Brain microvascular endothelial cell (primary cell): Measurements from ENCODE around the gene CD44.

Experiments used
- DNase-seq: peaks from one replicate; pipeline ENCODE4 v3.0.0-alpha.2; 2020
- H3K27ac ChIP-seq: fragments of 250-450 bp; sonication (Bioruptor Pico); 2 replicates; pipeline ENCODE4 v1.5.1; 2020; ENCODE audit warnings: mild to moderate bottlenecking, moderate library complexity
- H3K27me3 ChIP-seq: fragments of 250-450 bp; sonication (Bioruptor Pico); replicated peaks from 2 replicates; pipeline ENCODE4 v1.5.1; 2020; ENCODE audit warnings: mild to moderate bottlenecking
- H3K36me3 ChIP-seq: fragments of 250-450 bp; sonication (Bioruptor Pico); replicated peaks from 2 replicates; pipeline ENCODE4 v1.5.1; 2020; ENCODE audit warnings: mild to moderate bottlenecking
- H3K4me3 ChIP-seq: 2 replicates; pipeline ENCODE4 v1.5.1; 2011; ENCODE audit warnings: low read depth, mild to moderate bottlenecking, control low read depth, low read length, moderate library complexity
- CTCF ChIP-seq: IDR thresholded peaks from 2 replicates; pipeline ENCODE4 v1.5.1; 2011; ENCODE audit warnings: low read depth, mild to moderate bottlenecking, moderate library complexity, low read length, control low read depth, inconsistent platforms; ENCODE audit errors: missing control alignments
- in situ Hi-C: cut with HindIII; loops from 2 replicates; pipeline ENCODE4 v1.10.0; 2017; ENCODE audit warnings: low sequenced_read_pairs, low pct_ligation_motif_present

CD44 gene

DNA sequence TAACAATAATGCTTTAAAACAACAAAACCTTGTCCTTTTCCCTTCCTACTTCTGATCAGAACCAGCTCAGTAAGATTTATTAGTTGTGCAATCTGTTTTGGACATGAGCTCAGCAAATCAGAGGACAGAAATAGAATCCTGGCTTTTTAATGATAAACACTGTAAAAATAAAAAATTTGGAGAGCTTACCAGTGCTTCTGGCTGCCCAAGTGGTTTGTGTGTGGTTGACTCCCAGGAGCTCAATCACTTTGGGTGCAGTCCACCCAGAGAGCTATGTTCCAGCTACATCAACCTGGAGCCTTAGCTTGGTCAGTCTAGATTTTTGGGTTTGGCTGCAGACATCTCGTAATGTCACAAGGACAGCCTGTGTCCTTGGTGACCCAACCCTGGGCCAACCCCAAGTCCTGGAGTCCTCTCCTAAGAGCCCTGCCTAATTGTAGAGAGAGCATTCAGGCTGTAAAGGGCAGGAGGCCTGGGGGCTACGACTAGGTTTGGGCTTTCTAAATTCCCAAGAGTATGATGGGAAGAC lies 28.5 kb downstream of the CD44 start:
- Histone ChIP-seq H3K4me3 (no peak overlapping the region), H3K36me3 (no peaks in the 10 kb centered on the region)
- no peak for DNase-seq

GRCh38 chr11:35168671-35169070 lies 29.7 kb downstream of the CD44 start:
- no peaks in the 10 kb centered on the region for H3K36me3 ChIP-seq
- in situ Hi-C loops, result no loop called here
- H3K4me3 ChIP-seq, result no peak overlapping the region
- no peak overlapping the region for H3K27ac ChIP-seq
- DNase-seq, result no peak
- no peaks in the 10 kb centered on the region for H3K27me3 ChIP-seq
- TF ChIP-seq CTCF, result no peak

More for the DNA sequence above, 28.5 kb downstream of the CD44 start:
- in situ Hi-C loops, result no loop called here
- no peaks in the 10 kb centered on the region for H3K27me3 ChIP-seq
- H3K27ac ChIP-seq, result peak overlapping the region; percentile 88
- TF ChIP-seq CTCF, result no peak

- H3K27me3 ChIP-seq, result no peaks in the 10 kb centered on the region
- H3K27ac ChIP-seq, result no peak overlapping the region
- H3K36me3 ChIP-seq, result no peaks in the 10 kb centered on the region
- TF ChIP-seq CTCF, result no peak
- H3K4me3 ChIP-seq, result no peak overlapping the region
- in situ Hi-C loops, result no loop called here
- DNase-seq, result no peak
Observed at GRCh38 chr11:35169112-35169511, 30.1 kb downstream of the CD44 start.

DNA sequence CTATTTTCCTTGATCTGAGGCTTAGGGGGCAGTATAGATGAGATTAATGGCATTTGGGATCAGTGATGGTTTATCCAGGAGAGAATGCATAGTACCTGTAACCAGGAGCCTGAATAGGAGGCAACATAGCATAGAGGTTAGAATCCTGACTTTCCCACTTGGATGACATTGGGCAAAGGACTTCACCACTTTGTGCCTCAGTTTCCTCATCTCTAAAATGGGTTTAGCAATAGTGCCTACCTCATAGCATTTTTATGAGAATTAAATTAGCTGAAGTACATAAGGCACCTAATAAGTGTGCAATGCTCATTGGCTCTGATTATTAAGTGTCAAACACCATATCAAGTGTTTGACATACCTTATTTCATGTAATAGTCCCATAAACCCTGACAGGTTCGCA lies 30.8 kb downstream of the CD44 start:
- in situ Hi-C loops, result no loop called here
- no peak overlapping the region for H3K27ac ChIP-seq
- no peaks in the 10 kb centered on the region for H3K36me3 ChIP-seq
- H3K4me3 ChIP-seq, result no peak overlapping the region
- H3K27me3 ChIP-seq, result no peaks in the 10 kb centered on the region
- no peak for TF ChIP-seq CTCF
- no peak for DNase-seq

DNA sequence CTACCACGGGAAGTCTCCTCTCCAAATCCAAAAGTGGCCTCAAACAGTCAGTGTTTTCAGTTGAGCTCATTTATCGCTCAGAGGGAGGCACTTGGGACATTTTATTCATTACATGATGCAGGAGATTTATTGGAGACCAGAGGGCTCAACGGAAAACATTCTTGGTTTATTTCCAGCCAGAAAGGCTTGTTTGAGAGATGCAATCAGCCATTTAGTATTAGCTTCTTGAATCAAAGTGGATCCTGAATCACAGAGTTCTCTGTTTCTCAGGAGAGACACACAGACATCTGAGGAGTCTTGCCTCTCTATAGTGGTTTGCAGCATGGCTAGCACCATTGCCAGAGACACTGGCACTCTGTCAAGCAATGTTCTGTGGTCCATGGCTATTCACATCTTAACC lies 31.5 kb downstream of the CD44 start:
- in situ Hi-C loops, result no loop called here
- H3K27ac ChIP-seq, result no peak overlapping the region
- H3K36me3 ChIP-seq, result no peaks in the 10 kb centered on the region
- H3K4me3 ChIP-seq, result no peak overlapping the region
- H3K27me3 ChIP-seq, result no peaks in the 10 kb centered on the region
- no peak for TF ChIP-seq CTCF
- no peak for DNase-seq

DNA sequence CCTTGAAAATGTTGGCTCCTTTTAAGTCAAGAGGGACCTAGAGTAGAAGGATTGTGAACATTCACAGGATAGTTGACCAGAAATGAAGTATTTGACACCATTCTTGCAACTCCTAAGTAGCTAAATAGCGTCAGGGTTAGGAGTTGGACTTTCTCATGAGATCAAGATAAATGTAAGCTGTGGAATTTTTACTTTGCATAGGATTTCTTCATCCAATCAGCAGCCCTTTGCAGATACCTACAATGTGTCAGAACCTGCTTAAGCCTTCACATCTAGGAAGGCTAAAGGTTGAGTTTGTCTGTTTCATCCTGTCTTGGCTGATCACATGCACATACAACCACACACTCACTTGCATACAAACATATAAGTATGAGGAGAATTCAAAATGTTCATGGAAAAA lies 32.3 kb downstream of the CD44 start:
- no peak overlapping the region for H3K27ac ChIP-seq
- H3K4me3 ChIP-seq, result no peak overlapping the region
- in situ Hi-C loops, result no loop called here
- no peaks in the 10 kb centered on the region for H3K27me3 ChIP-seq
- no peaks in the 10 kb centered on the region for H3K36me3 ChIP-seq
- no peak for TF ChIP-seq CTCF
- no peak for DNase-seq
